Activated naive CD4-positive, alpha-beta T cell treated with anti-CD3 and anti-CD28 coated beads, Interleukin-2, amount 50 U/mL, for 24 hours (primary cell): ENCODE measurements around the gene TBC1D32.
"Not testable (repeated sequence)": the region's sequence is repeated elsewhere in the genome, so short reads cannot be mapped to it uniquely, and the experiment has no call there.

Experiments used
- H3K27ac Mint-ChIP-seq: one replicate; pipeline ENCODE4 v1.8.0; 2021; ENCODE audit warnings: mild to moderate bottlenecking, mixed read lengths
- H3K27me3 Mint-ChIP-seq: one replicate; pipeline ENCODE4 v1.8.0; 2021; ENCODE audit warnings: mixed read lengths
- H3K36me3 Mint-ChIP-seq: one replicate; pipeline ENCODE4 v1.8.0; 2021; ENCODE audit warnings: mixed read lengths
- H3K4me1 Mint-ChIP-seq: one replicate; pipeline ENCODE4 v1.8.0; 2021; ENCODE audit warnings: mixed read lengths
- H3K4me3 Mint-ChIP-seq: one replicate; pipeline ENCODE4 v1.8.0; 2021; ENCODE audit warnings: mild to moderate bottlenecking, mixed read lengths
- H3K9me3 Mint-ChIP-seq: one replicate; pipeline ENCODE4 v1.8.0; 2021; ENCODE audit warnings: mixed read lengths

Gene TBC1D32

DNA sequence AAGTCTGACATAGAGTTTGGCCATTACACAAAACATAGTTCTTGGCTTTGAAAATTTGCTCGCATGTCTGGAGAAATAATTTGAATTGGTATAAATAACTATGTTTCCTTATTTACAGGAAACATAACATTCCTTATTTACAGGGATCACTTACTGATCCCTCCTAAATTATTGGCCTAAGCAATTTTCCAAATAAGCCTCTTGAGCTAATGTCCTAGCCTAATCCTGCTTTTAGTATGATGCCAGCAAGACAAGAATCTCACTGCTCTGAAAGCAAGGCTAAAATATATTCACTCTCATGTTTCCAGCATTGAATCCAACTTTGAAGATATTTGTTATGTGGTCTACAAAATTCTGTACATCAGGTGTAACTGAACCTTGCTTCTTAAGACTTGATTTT is 4.1 kb upstream of the TBC1D32 start:
- no peak overlapping the region for H3K4me3 Mint-ChIP-seq
- H3K9me3 Mint-ChIP-seq = no peaks in the 10 kb centered on the region
- no peaks in the 10 kb centered on the region for H3K36me3 Mint-ChIP-seq
- no peak overlapping the region for H3K27ac Mint-ChIP-seq
- H3K27me3 Mint-ChIP-seq = peaks cover 2% of the 10 kb centered on the region
- H3K4me1 Mint-ChIP-seq = peaks cover 14% of the 10 kb centered on the region

DNA sequence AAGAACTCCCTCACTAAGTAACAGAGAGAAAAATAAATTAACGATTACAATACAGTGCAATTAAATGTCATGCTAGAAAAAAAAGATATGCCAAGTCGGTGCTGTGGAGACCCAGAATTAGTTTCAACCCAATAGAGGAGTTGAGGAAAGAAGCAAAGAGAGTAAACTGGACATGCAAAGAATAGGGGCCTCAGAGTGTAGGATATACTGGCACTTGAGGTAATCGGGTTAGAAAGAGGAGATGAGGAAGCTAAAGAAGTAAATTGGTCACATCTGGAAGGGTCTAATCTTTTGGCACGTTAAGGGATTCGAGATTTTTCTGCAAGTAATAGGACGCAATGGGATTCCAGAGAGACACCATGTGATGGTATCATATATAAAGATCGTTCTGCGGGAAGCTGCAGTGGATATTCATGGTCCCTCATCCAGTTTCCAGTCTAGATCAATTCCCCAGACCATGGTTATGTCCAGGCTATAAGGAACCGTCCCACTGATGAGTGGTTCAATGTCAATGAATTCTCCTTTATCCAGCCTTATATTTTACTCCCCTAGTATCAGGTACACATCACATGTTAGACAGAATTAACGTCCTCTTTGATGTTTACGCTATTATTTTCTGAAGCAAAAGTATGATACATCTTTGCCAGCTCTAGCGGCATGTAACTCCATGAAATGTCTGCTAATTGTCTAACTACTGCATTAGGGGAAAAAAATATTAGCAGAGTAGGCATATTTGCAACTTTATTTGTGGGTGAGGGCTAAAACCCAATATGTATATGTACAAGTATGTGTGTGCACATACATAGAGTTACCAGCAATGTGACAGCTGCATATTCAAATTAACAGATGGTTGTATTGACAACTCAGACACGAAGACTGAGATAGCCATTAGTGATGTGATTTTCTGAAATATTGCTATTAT is 1.1 kb upstream of the TBC1D32 start:
- Mint-ChIP-seq H3K27ac (peak overlapping the region; percentile 99), H3K4me1 (peaks cover 44% of the 10 kb centered on the region), H3K9me3 (no peaks in the 10 kb centered on the region), H3K27me3 (no peaks in the 10 kb centered on the region), H3K4me3 (peak overlapping the region; percentile 92), H3K36me3 (no peaks in the 10 kb centered on the region)

DNA sequence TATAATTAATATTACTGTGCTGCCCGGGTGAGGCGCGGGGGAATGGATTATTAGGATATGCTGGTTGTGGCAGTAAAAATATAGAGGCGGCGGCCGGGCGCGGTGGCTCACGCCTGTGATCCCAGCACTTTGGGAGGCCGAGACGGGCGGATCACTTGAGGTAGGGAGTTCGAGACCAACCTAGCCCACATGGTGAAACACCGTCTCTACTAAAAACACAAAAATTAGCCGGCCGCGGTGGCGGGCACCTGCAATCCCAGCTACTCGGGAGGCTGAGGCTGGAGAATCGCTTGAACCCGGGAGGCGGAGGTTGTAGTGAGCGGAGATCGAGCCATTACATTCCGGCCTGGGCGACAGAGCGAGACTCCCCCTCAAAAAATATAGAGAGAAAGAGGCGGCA is 586 bp downstream of the TBC1D32 start:
- Mint-ChIP-seq H3K4me1 (peaks cover 46% of the 10 kb centered on the region), H3K4me3 (peak overlapping the region; percentile 92)
- not testable (repeated sequence) for H3K36me3 Mint-ChIP-seq, H3K27me3 Mint-ChIP-seq, H3K27ac Mint-ChIP-seq, H3K9me3 Mint-ChIP-seq

DNA sequence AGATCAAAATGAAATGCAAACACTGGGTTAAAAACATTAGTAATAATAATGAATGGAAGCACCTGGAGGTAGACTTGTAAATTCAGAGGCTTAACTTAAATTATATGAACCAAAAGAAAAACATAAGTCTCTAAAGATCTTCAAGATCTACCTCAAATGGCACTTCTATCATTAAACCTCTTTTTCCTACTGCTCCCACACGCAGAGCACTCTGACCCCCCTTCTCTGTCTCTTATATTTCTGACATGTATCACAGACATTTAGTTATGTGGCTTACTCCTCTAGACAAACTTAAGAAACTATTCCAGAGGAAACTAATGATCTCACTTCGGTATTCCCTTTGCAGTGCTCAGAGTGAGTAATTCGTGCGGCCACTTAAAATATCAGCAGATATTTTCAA is 1.1 kb downstream of the TBC1D32 start:
- Mint-ChIP-seq H3K9me3 (no peaks in the 10 kb centered on the region), H3K27ac (no peak overlapping the region), H3K36me3 (no peaks in the 10 kb centered on the region), H3K27me3 (no peaks in the 10 kb centered on the region), H3K4me3 (peak overlapping the region; percentile 92), H3K4me1 (peaks cover 46% of the 10 kb centered on the region)

DNA sequence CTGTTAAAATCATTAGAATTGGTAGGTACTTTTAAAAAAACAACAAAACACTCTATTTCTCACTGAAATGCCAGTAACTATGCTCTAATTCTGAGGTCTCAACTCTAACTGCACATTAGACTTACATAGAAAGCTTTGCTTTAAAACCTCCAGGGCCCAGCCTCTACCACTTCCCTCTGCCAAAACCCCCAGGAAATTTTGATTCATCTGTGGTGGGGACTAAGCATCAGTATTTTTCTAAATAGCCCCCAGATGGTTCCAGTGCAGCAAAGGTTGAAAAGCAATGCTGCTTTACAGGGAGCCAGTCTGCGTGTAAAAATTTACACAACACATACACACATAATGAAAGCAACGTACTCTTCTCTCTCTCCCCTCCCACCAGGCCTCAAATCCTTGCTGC is 3.8 kb downstream of the TBC1D32 start:
- H3K36me3 Mint-ChIP-seq = peaks cover 1% of the 10 kb centered on the region
- no peaks in the 10 kb centered on the region for H3K27me3 Mint-ChIP-seq
- peaks cover 47% of the 10 kb centered on the region for H3K4me1 Mint-ChIP-seq
- H3K9me3 Mint-ChIP-seq = no peaks in the 10 kb centered on the region
- no peak overlapping the region for H3K27ac Mint-ChIP-seq
- H3K4me3 Mint-ChIP-seq = no peak overlapping the region

DNA sequence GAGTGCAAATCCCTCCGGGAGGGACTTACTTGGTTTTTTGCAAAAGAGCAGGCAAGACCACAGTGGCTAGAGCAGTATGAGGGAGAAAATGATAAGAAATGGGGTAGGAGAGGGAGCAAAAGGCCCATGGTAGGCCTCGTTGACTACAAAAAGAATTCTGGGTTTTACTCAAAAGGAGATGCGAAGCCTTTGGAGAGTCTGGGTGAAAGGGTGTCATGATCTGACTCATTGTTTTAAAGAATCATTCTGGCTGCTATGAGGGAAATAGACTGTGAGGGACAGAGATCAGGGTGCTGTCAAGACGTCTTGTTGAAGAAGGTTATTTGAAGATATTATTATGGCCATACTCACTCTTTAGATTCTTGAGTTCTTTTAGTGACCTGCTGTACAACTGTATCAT is 13.0 kb downstream of the TBC1D32 start:
- peaks cover 16% of the 10 kb centered on the region for H3K4me1 Mint-ChIP-seq
- H3K27ac Mint-ChIP-seq = no peak overlapping the region
- H3K36me3 Mint-ChIP-seq = peaks cover 17% of the 10 kb centered on the region
- H3K27me3 Mint-ChIP-seq = no peaks in the 10 kb centered on the region
- H3K9me3 Mint-ChIP-seq = no peaks in the 10 kb centered on the region
- H3K4me3 Mint-ChIP-seq = no peak overlapping the region

DNA sequence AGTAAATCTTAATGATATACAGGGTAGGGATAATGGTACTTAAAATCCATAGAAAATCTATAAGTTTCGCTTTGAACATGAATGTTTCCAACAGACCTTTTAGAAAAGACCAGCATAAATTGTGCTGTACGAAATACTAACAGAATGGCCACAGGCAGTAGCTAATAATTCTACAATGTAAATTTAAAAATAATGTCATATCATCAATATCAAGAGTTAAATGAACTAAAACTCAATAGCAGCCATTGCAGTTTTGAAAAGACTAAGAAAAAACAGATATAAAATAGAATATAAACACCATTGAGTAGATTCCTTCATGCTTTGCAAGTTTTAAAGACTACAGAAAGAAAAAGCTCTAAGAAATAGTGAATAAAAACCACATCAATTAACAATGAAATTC is 14.7 kb downstream of the TBC1D32 start:
- H3K36me3 Mint-ChIP-seq = peaks cover 19% of the 10 kb centered on the region
- H3K9me3 Mint-ChIP-seq = no peaks in the 10 kb centered on the region
- H3K4me3 Mint-ChIP-seq = no peak overlapping the region
- H3K27me3 Mint-ChIP-seq = no peaks in the 10 kb centered on the region
- no peak overlapping the region for H3K27ac Mint-ChIP-seq
- H3K4me1 Mint-ChIP-seq = peaks cover 11% of the 10 kb centered on the region

DNA sequence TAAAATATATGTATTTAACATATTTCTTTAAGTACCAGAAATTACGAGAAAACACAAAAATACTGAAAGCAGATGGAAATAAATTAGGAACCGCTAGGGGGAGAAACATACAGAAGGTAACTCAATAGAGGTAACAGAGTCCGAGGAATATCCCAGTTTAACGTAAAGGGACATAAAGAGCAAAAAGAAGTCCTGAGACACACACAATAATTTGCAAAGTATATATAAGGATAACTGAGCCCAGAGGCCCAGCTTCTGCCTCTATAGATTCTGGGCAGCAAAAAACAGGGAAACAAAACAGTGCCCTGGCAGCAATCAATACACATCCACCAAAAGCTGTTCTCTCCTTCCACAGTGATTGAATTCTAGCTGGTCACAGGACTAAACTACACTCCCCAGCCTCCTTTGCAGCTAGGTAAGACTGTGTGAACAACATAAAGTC is 15.1 kb downstream of the TBC1D32 start:
- no peak overlapping the region for H3K27ac Mint-ChIP-seq
- H3K27me3 Mint-ChIP-seq = no peaks in the 10 kb centered on the region
- H3K9me3 Mint-ChIP-seq = no peaks in the 10 kb centered on the region
- no peak overlapping the region for H3K4me3 Mint-ChIP-seq
- H3K36me3 Mint-ChIP-seq = peaks cover 22% of the 10 kb centered on the region
- peaks cover 11% of the 10 kb centered on the region for H3K4me1 Mint-ChIP-seq

DNA sequence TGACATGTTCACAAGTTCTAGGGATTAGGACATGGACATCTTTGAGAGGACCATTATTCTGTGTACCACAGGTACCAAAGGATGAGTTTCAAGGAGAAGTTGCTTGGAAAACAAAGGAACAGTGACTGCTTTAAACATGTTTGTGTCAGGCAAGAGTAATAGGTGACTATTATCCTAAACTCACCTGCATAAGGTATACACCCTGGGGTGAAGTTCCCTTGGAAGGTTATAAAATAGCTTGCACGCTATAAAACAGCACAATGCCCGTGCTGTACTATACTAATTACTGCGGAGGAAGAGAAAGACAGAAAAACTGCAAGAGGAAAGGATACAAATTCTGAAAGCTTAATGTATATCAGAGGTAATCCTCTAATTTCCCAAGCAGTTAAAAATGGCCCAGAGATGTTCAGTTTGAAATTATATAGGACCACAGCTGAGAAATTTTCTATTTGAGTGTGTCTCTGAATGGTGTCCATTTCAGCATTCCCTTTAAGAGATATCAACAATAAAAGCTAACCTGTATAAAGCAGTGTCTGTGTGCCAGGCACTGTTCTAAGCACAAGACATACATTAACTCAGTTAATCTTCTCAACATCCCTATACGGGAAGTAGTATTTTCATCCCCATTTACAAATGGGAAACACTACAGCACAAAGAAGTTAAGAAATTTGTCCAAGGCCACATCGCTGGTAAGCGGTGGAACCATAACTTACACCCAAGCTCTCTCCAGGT is 19.7 kb downstream of the TBC1D32 start:
- Mint-ChIP-seq H3K4me3 (no peak overlapping the region), H3K27me3 (no peaks in the 10 kb centered on the region), H3K9me3 (no peaks in the 10 kb centered on the region), H3K36me3 (peaks cover 20% of the 10 kb centered on the region), H3K4me1 (no peaks in the 10 kb centered on the region), H3K27ac (no peak overlapping the region)

DNA sequence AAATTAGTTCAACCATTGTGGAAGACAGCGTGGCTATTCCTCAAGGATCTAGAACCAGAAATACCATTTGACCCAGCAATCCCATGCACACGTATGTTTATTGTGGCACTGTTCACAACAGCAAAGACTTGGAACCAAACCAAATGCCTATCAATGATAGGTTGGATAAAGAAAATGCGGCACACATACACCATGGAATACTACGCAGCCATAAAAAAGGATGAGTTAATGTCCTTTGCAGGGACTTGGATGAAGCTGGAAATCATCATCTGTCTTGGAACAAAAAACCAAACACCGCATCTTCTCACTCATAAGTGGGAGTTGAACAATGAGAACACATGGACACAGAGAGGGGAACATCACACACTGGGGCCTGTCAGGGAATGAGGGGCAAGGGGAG is 22.5 kb downstream of the TBC1D32 start:
- H3K4me3 Mint-ChIP-seq, H3K4me1 Mint-ChIP-seq, H3K27ac Mint-ChIP-seq, H3K9me3 Mint-ChIP-seq, H3K27me3 Mint-ChIP-seq: not testable (repeated sequence)
- peaks cover 19% of the 10 kb centered on the region for H3K36me3 Mint-ChIP-seq

DNA sequence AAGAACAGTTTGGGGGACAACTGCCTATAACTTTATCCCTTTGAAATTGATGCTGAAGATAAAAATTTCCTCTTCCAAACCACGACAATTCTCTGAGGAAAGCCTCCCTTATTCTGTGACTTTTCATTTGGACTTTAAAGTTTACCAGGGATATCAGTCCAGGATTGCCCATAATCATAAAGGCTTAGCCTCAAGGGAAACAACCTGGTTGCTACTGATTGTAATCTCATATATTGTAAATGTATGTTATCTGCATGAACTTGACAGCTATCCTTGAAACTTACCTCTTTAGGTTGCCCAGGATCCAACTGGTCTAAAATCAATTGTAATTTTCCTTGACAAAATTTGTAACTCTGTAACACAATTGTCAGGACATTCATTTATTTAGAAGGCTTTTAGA is 23.8 kb downstream of the TBC1D32 start:
- no peak overlapping the region for H3K4me3 Mint-ChIP-seq
- no peaks in the 10 kb centered on the region for H3K27me3 Mint-ChIP-seq
- H3K4me1 Mint-ChIP-seq = no peaks in the 10 kb centered on the region
- H3K9me3 Mint-ChIP-seq = no peaks in the 10 kb centered on the region
- peaks cover 15% of the 10 kb centered on the region for H3K36me3 Mint-ChIP-seq
- no peak overlapping the region for H3K27ac Mint-ChIP-seq

DNA sequence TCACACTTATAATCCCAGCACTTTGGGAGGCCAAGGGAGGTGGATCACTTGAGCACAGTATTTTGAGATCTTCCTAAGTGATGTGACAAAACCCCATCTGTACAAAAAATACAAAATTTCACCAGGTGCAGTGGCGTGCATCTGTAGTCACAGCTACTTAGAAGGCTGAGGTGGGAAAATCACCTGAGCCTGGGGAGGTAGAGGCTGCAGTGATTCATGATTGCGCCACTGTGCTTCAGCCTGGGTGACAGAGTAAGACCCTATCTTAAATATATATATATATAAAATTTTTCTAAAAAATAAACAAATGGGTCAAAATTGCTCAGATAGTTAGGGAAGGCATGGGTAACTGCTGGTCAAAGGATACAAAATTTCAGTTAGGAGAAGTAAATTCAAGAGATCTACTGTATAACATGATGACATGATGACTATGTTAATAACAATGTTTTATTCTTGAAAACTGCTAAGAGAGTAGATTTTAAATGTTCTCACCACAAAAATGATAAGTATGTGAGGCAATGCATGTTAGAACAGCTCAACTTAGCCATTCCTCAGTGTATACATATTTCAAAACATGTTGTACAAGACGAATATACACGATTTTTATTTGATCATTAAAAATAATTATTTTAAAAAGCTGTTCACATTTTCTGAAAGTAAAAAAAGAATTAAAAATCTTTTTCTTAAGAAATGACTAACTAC is 24.4 kb downstream of the TBC1D32 start:
- no peak overlapping the region for H3K27ac Mint-ChIP-seq
- peaks cover 13% of the 10 kb centered on the region for H3K36me3 Mint-ChIP-seq
- no peak overlapping the region for H3K4me3 Mint-ChIP-seq
- no peaks in the 10 kb centered on the region for H3K4me1 Mint-ChIP-seq
- H3K27me3 Mint-ChIP-seq = no peaks in the 10 kb centered on the region
- H3K9me3 Mint-ChIP-seq = no peaks in the 10 kb centered on the region

DNA sequence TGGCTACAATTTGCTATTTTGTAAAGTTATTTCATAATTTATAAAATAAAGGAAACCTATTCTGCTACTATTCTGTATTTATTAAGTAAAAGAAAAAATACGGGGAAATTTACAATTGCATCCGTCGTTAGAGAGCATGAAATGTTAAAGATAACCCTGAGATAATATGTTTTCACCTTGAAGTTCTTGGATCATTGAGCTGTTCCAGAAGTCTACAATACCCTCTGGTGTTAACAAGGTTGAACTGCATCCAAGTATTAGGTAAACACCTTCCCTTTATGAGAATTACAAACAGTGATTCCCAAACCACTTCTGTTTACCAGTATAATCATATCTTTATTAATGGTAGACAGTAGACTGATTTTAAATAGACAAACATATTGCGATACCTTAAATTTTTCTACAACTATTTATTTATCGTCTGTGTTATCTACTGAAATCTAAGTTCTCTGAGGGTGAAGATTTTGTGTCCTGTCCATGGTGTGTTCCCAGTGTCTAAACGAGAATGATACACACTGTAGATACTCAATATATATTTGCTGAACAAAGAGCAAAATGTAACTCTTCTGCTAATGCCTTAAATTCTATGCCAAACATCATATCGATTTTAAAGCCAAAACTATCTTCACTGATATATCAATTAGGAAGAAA is 28.2 kb downstream of the TBC1D32 start:
- no peak overlapping the region for H3K4me3 Mint-ChIP-seq
- H3K27me3 Mint-ChIP-seq = no peaks in the 10 kb centered on the region
- peaks cover 3% of the 10 kb centered on the region for H3K4me1 Mint-ChIP-seq
- peaks cover 12% of the 10 kb centered on the region for H3K36me3 Mint-ChIP-seq
- no peak overlapping the region for H3K27ac Mint-ChIP-seq
- H3K9me3 Mint-ChIP-seq = no peaks in the 10 kb centered on the region

DNA sequence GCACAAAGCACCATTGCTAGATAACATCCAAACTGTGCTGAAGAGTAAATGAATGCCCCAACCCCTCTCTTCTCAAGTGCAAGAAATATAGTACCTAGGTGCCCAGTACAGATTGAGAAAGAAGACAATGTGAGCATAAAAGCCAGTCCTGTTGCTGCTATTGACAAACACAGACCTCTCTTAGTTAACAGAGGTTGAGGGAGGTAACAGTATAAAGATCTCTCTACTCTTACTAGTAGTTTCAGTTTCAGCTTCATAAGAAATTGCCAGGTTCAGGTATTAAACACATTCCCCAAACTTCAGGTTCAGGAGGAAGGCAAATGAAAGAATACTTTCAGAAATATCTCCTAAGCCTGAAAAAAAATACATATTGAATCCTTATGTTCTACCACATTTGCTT is 31.4 kb downstream of the TBC1D32 start:
- H3K9me3 Mint-ChIP-seq = no peaks in the 10 kb centered on the region
- H3K36me3 Mint-ChIP-seq = peaks cover 16% of the 10 kb centered on the region
- peaks cover 3% of the 10 kb centered on the region for H3K4me1 Mint-ChIP-seq
- H3K4me3 Mint-ChIP-seq = no peak overlapping the region
- H3K27ac Mint-ChIP-seq = no peak overlapping the region
- H3K27me3 Mint-ChIP-seq = no peaks in the 10 kb centered on the region

DNA sequence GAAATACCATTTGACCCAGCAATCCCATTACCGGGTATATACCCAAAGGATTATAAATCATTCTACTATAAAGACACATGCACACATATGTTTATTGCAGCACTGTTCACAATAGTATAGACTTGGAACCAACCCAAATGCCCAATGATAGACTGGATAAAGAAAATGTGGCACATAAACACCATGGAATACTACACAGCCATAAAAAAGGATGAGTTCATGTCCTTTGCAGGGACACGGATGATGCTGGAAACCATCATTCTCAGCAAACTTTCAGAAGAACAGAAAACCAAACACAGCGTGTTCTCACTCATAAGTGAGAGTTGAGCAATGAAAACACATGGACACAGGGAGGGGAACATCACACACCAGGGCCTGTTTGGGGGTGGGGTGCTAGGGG is 33.1 kb downstream of the TBC1D32 start:
- H3K4me3 Mint-ChIP-seq, H3K4me1 Mint-ChIP-seq, H3K9me3 Mint-ChIP-seq, H3K27me3 Mint-ChIP-seq, H3K27ac Mint-ChIP-seq: not testable (repeated sequence)
- peaks cover 23% of the 10 kb centered on the region for H3K36me3 Mint-ChIP-seq
